HS-5 (cell line): ENCODE measurements around the gene TXNL4B.
A peak's percentile ranks its signal among the peaks of the same experiment; 100 is the strongest.
"Not testable (repeated sequence)": the region's sequence is repeated elsewhere in the genome, so short reads cannot be mapped to it uniquely, and the experiment has no call there.

Source experiments
- DNase-seq: peaks from one replicate; pipeline ENCODE4 v3.0.0-alpha.2; 2012; ENCODE audit warnings: low read depth

Gene TXNL4B

DNA sequence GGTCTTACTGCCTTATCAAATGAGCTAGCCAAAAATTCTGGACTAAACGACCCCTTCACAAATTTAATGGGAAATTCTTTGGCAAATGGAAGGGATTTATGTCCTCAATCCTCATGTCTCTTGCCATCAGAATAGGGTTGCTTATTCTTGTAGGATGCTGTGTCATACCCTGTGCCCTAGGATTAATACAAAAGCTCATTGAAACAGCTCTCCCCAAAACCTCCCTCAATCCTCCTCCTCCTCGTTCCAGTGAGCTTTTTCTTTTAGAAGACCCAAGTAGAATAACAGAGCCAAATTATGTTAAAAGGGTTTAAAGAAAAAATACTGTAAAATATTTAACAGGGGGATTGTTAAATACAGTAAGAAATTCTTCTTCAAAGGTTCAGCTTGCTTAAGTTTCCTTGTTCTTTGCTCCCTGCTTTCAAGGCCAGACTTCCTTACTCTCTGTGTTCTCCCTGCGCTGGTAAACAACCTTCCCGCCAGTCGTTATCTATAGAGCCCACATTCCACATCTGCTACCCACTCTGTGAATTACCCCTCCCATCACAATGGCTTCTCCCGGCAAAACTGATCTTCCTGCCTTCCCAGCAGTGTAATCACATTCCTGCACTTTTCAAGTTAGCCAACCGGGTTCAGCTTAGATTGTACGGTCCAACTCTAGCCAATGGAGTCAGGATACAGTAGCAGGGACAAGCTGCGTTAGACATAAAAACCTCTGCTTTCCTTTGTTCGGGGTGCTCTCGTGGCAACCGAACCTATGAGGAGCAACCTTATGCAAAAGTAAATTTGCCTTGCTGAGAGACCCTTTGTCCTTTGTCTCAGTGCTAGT lies 20.7 kb downstream of the TXNL4B start:
- no peak for DNase-seq

GRCh38 chr16:72068930-72069329 lies 24.5 kb downstream of the TXNL4B start:
- DNase-seq: no peak

DNA sequence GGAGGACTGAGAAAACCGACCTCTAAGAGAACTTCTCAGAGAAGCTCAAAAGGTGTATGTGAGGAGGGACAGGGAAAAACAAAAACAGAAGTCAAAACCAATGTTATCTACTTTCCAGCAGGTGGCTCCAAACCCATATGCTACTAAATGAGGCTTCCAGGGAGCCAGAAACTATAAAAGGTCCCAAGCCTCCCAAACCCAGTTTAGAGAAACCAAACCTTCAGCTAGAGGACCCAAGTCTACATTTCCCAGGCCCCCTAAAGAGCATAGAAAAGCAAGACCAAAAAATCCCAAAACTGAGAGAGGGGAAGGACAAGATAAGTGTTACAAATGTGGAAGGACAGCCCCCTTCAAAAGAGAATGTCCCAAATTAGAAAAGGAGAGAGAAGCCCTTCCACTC lies 26.7 kb downstream of the TXNL4B start:
- no peak for DNase-seq

GRCh38 chr16:72064361-72064894 lies 29.0 kb downstream of the TXNL4B start:
- no peak for DNase-seq

- DNase-seq: no peak
Observed at GRCh38 chr16:72061564-72061963, 31.9 kb downstream of the TXNL4B start.

- DNase-seq: no peak
Observed at GRCh38 chr16:72060405-72060804, 33.0 kb downstream of the TXNL4B start.

DNA sequence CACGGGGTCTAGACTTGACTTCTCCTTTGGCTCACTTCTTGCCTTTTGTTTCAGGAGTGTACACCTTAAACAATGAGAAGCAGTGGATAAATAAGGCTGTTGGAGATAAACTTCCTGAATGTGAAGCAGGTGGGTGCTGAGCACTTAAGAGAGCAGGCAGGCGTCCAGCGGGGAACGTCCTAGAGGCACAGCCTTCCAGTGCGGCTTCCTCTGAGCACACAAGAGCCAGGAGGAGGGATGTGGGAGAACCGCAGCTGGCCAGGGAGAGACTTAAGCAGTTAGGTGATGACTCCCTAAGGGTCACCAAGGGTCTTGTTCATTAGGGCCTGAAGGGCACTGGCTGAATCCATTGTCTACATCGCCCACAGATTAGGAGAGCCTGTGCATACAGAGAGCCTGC lies 34.4 kb downstream of the TXNL4B start:
- not testable (repeated sequence) for DNase-seq

DNA sequence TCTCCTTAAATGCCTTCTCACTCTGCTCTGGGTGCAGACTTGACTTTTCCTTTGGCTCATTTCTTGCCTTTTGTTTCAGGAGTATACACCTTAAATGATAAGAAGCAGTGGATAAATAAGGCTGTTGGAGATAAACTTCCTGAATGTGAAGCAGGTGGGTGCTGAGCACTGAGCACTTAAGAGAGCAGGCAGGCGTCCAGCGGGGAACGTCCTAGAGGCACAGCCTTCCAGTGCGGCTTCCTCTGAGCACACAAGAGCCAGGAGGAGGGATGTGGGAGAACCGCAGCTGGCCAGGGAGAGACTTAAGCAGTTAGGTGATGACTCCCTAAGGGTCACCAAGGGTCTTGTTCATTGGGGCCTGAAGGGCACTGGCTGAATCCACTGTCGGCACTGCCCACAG lies 36.1 kb downstream of the TXNL4B start:
- DNase-seq: not testable (repeated sequence)

- no peak for DNase-seq
Observed at GRCh38 chr16:72055911-72056310, 37.5 kb downstream of the TXNL4B start.

- not testable (repeated sequence) for DNase-seq
Observed at GRCh38 chr16:72054254-72054847, 39.1 kb downstream of the TXNL4B start, which contains the start of gene HP. Gene HP (plus strand): TSS chr16:72054505. CDS start chr16:72054653, 148 bp downstream.

- DNase-seq: no peak
Observed at GRCh38 chr16:72051818-72052217, 41.6 kb downstream of the TXNL4B start.

DNA sequence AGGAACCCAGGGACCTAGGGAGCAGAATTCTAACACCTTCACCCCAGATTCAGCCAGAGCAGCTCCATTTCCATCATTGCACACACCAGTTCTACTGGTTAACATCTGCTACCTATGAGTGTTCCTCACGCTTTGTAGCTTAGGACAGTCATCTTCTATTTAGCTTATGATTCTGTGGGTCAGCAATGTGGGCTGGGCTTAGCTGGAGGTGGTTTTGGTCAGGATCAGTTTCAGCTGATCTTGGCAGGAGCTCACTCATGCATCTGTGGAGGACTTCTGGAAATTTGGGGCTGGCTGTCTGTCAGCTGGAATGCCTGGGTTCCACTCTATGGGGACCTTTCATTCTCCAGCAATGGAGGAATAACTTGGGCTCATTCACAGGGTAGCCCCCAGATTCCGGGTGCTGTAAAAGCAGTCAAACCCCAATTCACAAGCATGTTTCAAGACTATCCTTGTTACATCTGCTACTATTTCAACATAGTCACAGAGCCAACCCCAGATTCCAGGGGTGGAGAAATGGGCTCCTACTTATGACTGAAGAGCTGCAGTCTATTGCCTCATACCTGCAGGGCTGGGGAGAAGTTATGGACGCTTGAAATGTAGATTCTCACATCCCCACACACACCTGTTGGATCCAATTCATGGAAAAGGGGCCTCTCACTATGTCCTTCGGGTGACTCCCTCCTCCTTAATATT lies 42.5 kb downstream of the TXNL4B start:
- peak; percentile 4 for DNase-seq

GRCh38 chr16:72049110-72049509 lies 44.3 kb downstream of the TXNL4B start:
- no peak for DNase-seq

- DNase-seq: no peak
Observed at GRCh38 chr16:72044825-72045359, 48.5 kb downstream of the TXNL4B start.

GRCh38 chr16:72044296-72044695 lies 49.1 kb downstream of the TXNL4B start:
- DNase-seq: no peak

- DNase-seq: no peak
Observed at GRCh38 chr16:72043539-72043938, 49.9 kb downstream of the TXNL4B start.

DNA sequence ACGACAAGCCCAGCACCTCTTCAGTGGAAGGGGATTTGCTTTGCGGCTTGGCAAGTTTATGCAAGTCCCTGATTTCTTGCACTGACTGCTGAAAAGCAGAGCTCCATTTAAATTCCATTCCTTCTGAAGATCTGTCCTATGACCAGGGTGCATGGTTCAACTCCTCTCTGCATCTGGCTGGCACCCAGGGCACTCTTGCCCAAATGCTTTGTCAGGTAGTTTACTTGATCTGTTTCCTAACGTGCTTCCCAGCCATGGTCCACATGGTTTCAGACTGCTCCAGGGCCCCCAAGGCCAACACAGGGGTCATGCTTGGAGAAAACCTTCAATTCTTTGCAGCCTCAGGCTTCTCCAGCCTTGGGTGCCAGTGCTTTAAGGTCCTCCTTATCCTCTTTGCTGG lies 50.4 kb downstream of the TXNL4B start:
- DNase-seq: no peak

GRCh38 chr16:72042157-72042660 lies 51.2 kb downstream of the TXNL4B start:
- no peak for DNase-seq

- DNase-seq: no peak
Observed at GRCh38 chr16:72036098-72036497, 57.3 kb downstream of the TXNL4B start.
